Ovary (tissue), 3 donors: ENCODE measurements around the gene BIN2.

Experiments
- EP300 ChIP-seq: sonication (generic); formaldehyde crosslinking; IDR thresholded peaks from one replicate; pipeline ENCODE4 v1.6.1; 2017; ENCODE audit warnings: antibody characterized with exemption
- POLR2A ChIP-seq: fragments of 450-650 bp; IDR thresholded peaks from one replicate; pipeline ENCODE4 v1.6.1; 2017; ENCODE audit warnings: antibody characterized with exemption, mild to moderate bottlenecking, moderate library complexity
- TF ChIP-seq, protein P1 (sequence below), 3 donors: fragments of 450-650 bp in 2 of 3; fragments of 200-600 bp in 1 of 3; IDR thresholded peaks; one replicate each; pipeline versions ENCODE4 v1.5.1 to v1.8.0; 2016 to 2022; ENCODE audit warnings: antibody characterized with exemption in 3 of 3, mild to moderate bottlenecking in 1 of 3
- donor health status: DM: no; HTN: no; CAD: no.

DNA sequence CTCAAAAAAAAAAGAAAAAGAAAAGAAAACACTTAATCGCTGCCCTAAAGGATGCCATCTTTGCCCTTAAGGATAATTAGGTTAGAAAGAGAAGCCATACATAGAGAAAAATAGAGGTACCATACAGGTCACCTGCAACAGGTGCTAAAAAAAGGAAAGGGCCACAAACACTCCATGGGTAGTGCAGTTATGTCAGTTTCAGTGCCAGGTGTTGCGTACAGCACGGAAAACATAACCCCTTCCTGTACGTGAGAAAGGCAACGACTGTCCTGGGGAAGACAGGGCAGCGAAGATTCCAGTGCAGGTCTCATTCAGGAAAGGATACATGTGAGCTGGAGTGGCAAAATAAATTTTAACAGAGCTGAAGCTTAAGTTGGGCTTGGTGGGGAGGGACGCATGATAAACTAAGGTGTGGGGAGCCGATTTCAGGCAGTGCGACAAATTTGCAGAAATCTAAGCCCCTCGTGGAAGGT, 85.9 kb downstream of the BIN2 start:
- TF ChIP-seq, protein P1, sequence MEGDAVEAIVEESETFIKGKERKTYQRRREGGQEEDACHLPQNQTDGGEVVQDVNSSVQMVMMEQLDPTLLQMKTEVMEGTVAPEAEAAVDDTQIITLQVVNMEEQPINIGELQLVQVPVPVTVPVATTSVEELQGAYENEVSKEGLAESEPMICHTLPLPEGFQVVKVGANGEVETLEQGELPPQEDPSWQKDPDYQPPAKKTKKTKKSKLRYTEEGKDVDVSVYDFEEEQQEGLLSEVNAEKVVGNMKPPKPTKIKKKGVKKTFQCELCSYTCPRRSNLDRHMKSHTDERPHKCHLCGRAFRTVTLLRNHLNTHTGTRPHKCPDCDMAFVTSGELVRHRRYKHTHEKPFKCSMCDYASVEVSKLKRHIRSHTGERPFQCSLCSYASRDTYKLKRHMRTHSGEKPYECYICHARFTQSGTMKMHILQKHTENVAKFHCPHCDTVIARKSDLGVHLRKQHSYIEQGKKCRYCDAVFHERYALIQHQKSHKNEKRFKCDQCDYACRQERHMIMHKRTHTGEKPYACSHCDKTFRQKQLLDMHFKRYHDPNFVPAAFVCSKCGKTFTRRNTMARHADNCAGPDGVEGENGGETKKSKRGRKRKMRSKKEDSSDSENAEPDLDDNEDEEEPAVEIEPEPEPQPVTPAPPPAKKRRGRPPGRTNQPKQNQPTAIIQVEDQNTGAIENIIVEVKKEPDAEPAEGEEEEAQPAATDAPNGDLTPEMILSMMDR (IDR thresholded peaks at IDR 0.05): no peak
- TF ChIP-seq EP300: no peak
- no peak for TF ChIP-seq POLR2A
